Fibroblast of the aortic adventitia (primary cell): ENCODE measurements around the gene LMNTD2. TPM values are rescaled to one million over a fixed set of nuclear protein-coding genes. Genes with fewer than 3 reads are reported as not detected.

Experiments used
- DNase-seq: peaks from one replicate; pipeline ENCODE4 v3.0.0-alpha.2; 2010; ENCODE audit warnings: low read depth
- H3K4me3 ChIP-seq: 2 replicates; pipeline ENCODE4 v1.5.1; 2011; ENCODE audit warnings: low read depth, mild to moderate bottlenecking, control low read depth, low read length, moderate library complexity
- CTCF ChIP-seq: IDR thresholded peaks from 2 replicates; pipeline ENCODE4 v1.5.1; 2011; ENCODE audit warnings: mild to moderate bottlenecking, low read length, control low read depth, inconsistent platforms; ENCODE audit not compliant: insufficient read depth
- total RNA-seq: library from RNA; depleted of rRNA; stranded (reverse); fragments of >200 nt; gene quantifications from 2 replicates; pipeline ENCODE4 v1.2.3, GENCODE V29; 2012; ENCODE audit warnings: low replicate concordance

LMNTD2 gene
- total RNA-seq, 1 donor: 0.36 TPM

DNA sequence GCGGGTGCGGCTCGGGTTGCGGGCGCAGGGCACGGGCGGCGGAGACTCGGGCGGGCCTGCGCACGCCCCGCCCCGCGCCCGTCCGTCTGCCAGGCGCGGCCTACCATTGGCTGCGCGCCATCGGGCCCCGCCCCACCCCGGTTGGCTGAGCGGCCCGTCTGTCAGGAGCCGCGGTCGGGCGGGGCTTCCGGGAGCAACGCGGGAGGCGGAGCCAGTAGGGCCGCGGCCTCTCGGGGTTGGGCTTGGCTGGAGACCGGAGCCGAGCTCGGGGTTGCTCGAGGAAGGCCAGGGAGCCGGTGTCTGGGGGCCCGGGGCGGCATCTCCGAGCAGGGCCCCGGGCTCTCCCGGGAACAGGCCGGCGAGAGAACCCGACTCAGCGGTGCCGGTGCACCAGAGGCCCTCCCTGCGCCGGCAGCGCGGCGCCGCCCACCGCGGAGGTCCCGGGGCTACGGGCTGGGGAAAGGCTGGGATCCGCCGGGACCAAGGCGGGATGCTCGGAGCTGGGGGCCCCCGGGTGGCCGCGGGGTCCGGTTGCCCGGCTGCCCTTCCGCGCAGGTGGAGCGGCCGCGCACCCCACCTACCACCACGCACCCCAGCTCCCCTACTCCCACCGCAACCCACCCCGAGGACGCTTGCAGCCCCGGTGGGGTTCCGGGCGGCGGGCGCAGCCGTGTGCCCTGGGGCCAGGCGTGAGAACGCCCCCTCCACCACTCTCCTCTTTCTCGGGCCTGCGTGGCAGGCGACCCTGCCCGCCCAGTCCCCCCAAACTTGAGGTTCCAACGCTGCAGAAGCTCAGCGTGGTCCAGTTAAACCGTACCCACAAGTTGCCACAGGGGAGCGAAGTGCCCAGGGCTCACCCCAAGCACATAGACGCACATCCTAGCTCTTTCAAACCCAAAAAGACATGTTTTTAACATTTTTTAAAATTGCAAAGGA lies 24.8 kb downstream of the LMNTD2 start, which contains the start of gene HRAS:
Gene HRAS, minus strand, starts transcription at position 58 of the 936 bp plus-strand sequence.
- DNase-seq: peak; percentile 93
- TF ChIP-seq CTCF: no peak
- peak within 1 kb of the TSS; percentile 79 for H3K4me3 ChIP-seq

DNA sequence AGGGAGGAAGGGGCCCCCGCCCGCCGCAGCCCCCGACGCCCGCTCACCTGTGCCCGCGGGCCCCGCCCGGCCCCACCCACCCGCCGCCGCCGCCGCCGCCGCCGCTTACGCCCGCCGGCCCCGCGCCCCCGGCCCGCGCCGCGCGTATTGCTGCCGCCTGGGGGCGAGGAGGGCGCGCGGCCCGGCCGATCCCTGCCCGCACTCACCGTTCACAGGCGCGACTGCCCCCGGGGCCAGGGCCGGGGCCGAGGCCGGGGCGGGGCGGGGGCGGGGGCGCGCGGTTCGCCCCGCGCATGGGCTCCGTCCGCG lies 25.4 kb downstream of the LMNTD2 start:
- TF ChIP-seq CTCF: peak; percentile 5
- H3K4me3 ChIP-seq: peak overlapping the region; percentile 79
- no peak for DNase-seq

GRCh38 chr11:534396-535209 lies 25.9 kb downstream of the LMNTD2 start:
- TF ChIP-seq CTCF: no peak
- H3K4me3 ChIP-seq: peak overlapping the region; percentile 79
- DNase-seq: no peak

- no peak for TF ChIP-seq CTCF
- peak overlapping the region; percentile 79 for H3K4me3 ChIP-seq
- DNase-seq: no peak
Measured at GRCh38 chr11:533586-534395, 26.7 kb downstream of the LMNTD2 start.

- H3K4me3 ChIP-seq: no peak overlapping the region
- TF ChIP-seq CTCF: no peak
- DNase-seq: no peak
Measured at GRCh38 chr11:532986-533585, 27.5 kb downstream of the LMNTD2 start.

GRCh38 chr11:532527-532985 lies 28.0 kb downstream of the LMNTD2 start:
- DNase-seq: no peak
- TF ChIP-seq CTCF: no peak
- H3K4me3 ChIP-seq: no peak overlapping the region
